Body of pancreas (tissue), 4 donors: ENCODE measurements around the gene AKT1S1. TPM values are rescaled to one million over a fixed set of nuclear protein-coding genes. Genes with fewer than 3 reads are reported as not detected.

Experiments
- ATAC-seq: fragments of 150-250 bp; one replicate; pipeline ENCODE4 v1.9.1; 2016
- DNase-seq, 4 donors: peaks; one replicate each; pipeline ENCODE4 v3.0.0-alpha.2; 2019
- H3K27ac ChIP-seq, 4 donors: fragments of 200-600 bp; sonication (generic); 1 replicate in 3 of 4; 2 replicates in 1 of 4; pipeline versions ENCODE4 v1.5.1 to v1.6.1; 2016 to 2019; ENCODE audit warnings: mild to moderate bottlenecking in 1 of 4, mixed read lengths in 1 of 4, moderate library complexity in 1 of 4
- H3K27me3 ChIP-seq, 2 donors: fragments of 200-600 bp; sonication (generic); one replicate each; pipeline ENCODE4 v1.6.0; 2016; ENCODE audit warnings: mild to moderate bottlenecking in 1 of 2
- H3K36me3 ChIP-seq, 2 donors: fragments of 200-600 bp; sonication (generic); replicated peaks in 1 of 2; 2 replicates each; pipeline ENCODE4 v1.5.1; 2016; ENCODE audit warnings: low read depth in 2 of 2; ENCODE audit not compliant: insufficient read depth in 1 of 2
- H3K4me1 ChIP-seq: fragments of 200-600 bp; sonication (generic); one replicate; pipeline ENCODE4 v1.6.0; 2016
- H3K4me3 ChIP-seq, 2 donors: fragments of 200-600 bp; sonication (generic); 1 replicate in 1 of 2; 2 replicates in 1 of 2; pipeline ENCODE4 v1.5.1; 2016 to 2019
- H3K9me3 ChIP-seq, 3 donors: fragments of 200-600 bp; sonication (generic); 1 replicate in 2 of 3; 2 replicates in 1 of 3; pipeline ENCODE4 v1.5.1; 2016
- CTCF ChIP-seq, 7 experiments: fragments of 450-650 bp in 4 of 7; fragments of 200-600 bp in 3 of 7; sonication (generic) in 3 of 7; IDR thresholded peaks; one replicate each; pipeline ENCODE4 v1.5.1; 2016 to 2019; ENCODE audit warnings: antibody characterized with exemption in 7 of 7
- POLR2A ChIP-seq, 3 donors: fragments of 450-650 bp; IDR thresholded peaks; one replicate each; pipeline ENCODE4 v1.6.1; 2016; ENCODE audit warnings: antibody characterized with exemption in 3 of 3, mild to moderate bottlenecking in 2 of 3
- WGBS, 2 donors: methylation state at CpG; one replicate each; pipeline ENCODE4 v1.1.5; 2017; 5-methylcytosine and 5-hydroxymethylcytosine counted together
- intact Hi-C: fragments of 100-400 bp; cut with DNase I; formaldehyde crosslinking; loops from one replicate; pipeline ENCODE4 v1.15.1; 2023
- total RNA-seq, 2 donors: library from RNA; depleted of rRNA; stranded (reverse); fragments of >200 nt; gene quantifications; one replicate each; pipeline ENCODE4 v1.1.0, GENCODE V29; 2016

Gene AKT1S1
- total RNA-seq, 2 donors from 2014 or later = 7.5 to 20.1 TPM

GRCh38 chr19:49876422-49877019 lies 634 bp downstream of the AKT1S1 start:
- TF ChIP-seq POLR2A (IDR thresholded peaks at IDR 0.05) (peak in 1 of 3 donors; percentile 29), CTCF (IDR thresholded peaks at IDR 0.05) (peak in 1 of 7 experiments; percentile 8)
- WGBS, 2 donors = 0% methylated on average over 17 to 46 of the region's 46 CpGs
- H3K36me3 ChIP-seq = peaks cover 9 to 14% of the 10 kb centered on the region in 2 donors
- ATAC-seq = peak; percentile 74
- no peaks in the 10 kb centered on the region for H3K9me3 ChIP-seq
- intact Hi-C loops = no loop called here
- peak; percentile 98 to 99 (median 98) for DNase-seq
- peaks cover 27% of the 10 kb centered on the region for H3K4me1 ChIP-seq
- peak overlapping the region; percentile 96 to 99 (median 98) for H3K27ac ChIP-seq
- H3K27me3 ChIP-seq = no peaks in the 10 kb centered on the region
- peak overlapping the region; percentile 65 to 92 for H3K4me3 ChIP-seq

GRCh38 chr19:49875857-49876421 lies 1.2 kb downstream of the AKT1S1 start:
- peak overlapping the region; percentile 65 to 92 for H3K4me3 ChIP-seq
- ATAC-seq (no peak), DNase-seq (peak in 2 of 4 donors; percentile 48 to 52)
- no peak for TF ChIP-seq CTCF (IDR thresholded peaks at IDR 0.05)
- intact Hi-C loops = no loop called here
- H3K9me3 ChIP-seq = no peaks in the 10 kb centered on the region
- H3K27me3 ChIP-seq = no peaks in the 10 kb centered on the region
- WGBS, 2 donors = 0 to 1% methylated on average over 13 to 28 of the region's 28 CpGs
- H3K36me3 ChIP-seq = peaks cover 9% of the 10 kb centered on the region in 2 donors
- peaks cover 28% of the 10 kb centered on the region for H3K4me1 ChIP-seq
- peak overlapping the region; percentile 96 to 99 (median 98) for H3K27ac ChIP-seq

GRCh38 chr19:49875177-49875576 lies 2.0 kb downstream of the AKT1S1 start:
- peak overlapping the region in 1 of 4 donors; percentile 99 for H3K27ac ChIP-seq
- peaks cover 36% of the 10 kb centered on the region for H3K4me1 ChIP-seq
- ATAC-seq (no peak), DNase-seq (no peak)
- intact Hi-C loops = no loop called here
- TF ChIP-seq CTCF (IDR thresholded peaks at IDR 0.05) (no peak), POLR2A (IDR thresholded peaks at IDR 0.05) (no peak)
- H3K9me3 ChIP-seq = no peaks in the 10 kb centered on the region
- H3K4me3 ChIP-seq = no peak overlapping the region
- WGBS, 2 donors = 72 to 81% methylated on average over 4 of the region's 4 CpGs
- no peaks in the 10 kb centered on the region for H3K27me3 ChIP-seq
- peaks cover 1 to 2% of the 10 kb centered on the region in 2 donors for H3K36me3 ChIP-seq

GRCh38 chr19:49874503-49875157 lies 2.5 kb downstream of the AKT1S1 start:
- DNase-seq (no peak), ATAC-seq (no peak)
- Histone ChIP-seq H3K4me1 (peaks cover 40% of the 10 kb centered on the region), H3K36me3 (no peaks in the 10 kb centered on the region), H3K9me3 (no peaks in the 10 kb centered on the region), H3K27ac (no peak overlapping the region), H3K27me3 (no peaks in the 10 kb centered on the region), H3K4me3 (no peak overlapping the region)
- WGBS, 2 donors = 89 to 92% methylated on average over 9 to 11 of the region's 11 CpGs
- TF ChIP-seq CTCF (IDR thresholded peaks at IDR 0.05) = no peak
- TF ChIP-seq POLR2A (IDR thresholded peaks at IDR 0.05) = no peak
- intact Hi-C loops = no loop called here
